HG03442 (cell line): ENCODE results near the gene ALDH3A2.
"Not testable (repeated sequence)": the region's sequence is repeated elsewhere in the genome, so short reads cannot be mapped to it uniquely, and the experiment has no call there.

Source experiments
- ATAC-seq: cut with Tn5 transposase; IDR thresholded peaks from one replicate; pipeline ENCODE4 v1.9.1; 2021; ENCODE audit warnings: mild to moderate bottlenecking, moderate library complexity; ENCODE audit not compliant: unreplicated experiment

ALDH3A2 gene

DNA sequence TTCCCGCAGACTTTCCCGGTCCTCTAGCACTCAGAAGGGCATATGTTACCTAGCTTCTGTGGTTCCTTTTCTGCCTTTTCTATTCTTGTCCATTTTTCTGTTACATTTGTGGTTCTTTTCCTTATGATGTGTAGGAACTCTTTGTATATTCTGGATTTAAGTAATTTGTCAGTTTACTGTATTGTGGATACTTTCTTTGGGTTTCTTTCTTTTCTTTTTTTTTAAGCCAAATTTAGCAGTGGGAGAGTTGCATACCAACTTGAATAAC lies 657 bp downstream of the ALDH3A2 start:
- no peak for ATAC-seq

DNA sequence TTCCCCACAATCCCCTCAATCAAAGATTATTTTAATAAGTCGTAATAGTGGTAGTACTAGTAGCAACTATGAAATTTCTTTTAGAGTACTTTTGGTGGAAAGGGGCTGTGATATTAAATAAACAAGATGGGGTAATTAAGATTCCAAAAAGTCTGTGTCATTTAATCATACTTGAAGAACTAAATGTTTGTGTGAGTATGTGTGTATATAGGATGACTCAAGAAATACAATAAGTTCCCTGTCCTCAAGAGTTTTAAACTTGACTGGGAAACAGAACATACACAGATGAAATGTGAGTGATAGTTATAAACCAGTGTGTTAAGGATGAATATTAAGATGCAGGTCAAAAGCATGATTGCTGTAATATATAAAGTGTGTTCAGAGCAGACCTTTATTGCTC lies 2.3 kb downstream of the ALDH3A2 start:
- ATAC-seq, result no peak

DNA sequence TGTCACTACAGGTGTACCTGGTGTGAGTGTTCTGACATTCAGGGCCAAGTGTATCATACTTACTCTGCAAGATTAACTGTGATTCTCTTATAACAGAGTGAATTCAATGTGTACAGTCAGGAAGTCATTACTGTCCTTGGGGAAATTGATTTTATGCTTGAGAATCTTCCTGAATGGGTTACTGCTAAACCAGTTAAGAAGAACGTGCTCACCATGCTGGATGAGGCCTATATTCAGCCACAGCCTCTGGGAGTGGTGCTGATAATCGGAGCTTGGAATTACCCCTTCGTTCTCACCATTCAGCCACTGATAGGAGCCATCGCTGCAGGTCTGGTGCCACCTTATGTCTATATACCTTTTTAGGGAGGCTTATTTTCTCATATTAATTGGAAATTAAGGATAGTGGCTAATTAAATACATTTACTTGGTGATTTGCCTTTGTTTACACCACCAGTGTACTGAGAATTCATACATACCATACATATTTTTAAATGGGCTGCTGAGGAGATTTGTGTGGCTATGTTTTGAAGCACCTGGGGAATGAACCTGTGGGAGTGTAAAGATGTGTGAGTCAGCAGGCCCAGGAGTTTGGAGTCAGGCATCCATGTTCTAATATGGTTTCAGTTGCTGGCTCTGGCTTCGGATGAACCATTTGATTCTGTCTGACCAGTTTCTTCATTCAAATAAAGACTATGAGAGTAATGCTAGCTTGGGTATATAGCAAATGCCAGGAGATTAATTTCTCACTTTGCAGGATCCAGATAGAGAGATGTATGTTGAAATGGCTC lies 3.1 kb downstream of the ALDH3A2 start:
- ATAC-seq, result no peak

DNA sequence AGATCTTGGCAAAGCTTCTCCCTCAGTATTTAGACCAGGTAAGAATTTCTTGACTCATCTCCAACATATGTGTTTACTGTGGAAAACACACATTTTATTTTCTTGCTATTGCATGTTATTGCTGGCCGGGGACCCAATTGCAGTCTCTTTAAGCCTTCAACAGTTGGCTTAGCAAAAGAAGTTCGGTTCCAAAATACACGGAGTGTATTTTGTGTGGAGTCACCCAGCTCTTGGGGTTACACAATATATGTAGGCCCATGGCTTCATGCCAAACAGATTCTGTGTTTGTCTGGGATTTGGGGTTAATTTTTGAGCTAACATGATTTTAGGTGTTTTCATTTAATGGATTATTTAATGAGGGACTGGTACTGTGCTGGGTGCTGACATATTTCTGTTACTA lies 4.0 kb downstream of the ALDH3A2 start:
- no peak for ATAC-seq

DNA sequence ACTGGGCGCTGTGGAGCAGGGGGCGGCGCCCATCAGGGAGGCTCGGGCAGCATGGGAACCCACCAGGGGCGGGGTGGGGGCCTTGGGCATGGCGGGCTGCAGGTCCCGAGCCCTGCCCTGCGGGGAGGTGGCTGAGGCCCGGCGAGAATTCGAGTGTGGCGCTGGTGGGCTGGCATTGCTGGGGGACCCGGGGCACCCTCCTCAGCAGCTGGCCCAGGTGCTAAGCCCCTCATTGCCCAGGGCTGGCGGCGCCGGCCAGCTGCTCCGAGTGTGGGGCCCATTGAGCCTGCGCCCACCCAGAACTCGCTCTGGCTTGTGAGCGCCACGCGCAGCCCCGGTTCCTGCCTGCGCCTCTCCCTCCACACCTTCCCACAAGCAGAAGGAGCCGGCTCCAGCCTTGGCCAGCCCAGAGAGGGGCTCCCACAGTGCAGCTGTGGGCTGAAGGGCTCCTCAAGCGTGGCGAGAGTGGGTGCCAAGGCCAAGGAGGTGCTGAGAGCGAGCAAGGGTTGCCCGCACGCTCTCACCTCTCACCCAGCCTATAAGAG lies 5.9 kb downstream of the ALDH3A2 start:
- no peak for ATAC-seq

DNA sequence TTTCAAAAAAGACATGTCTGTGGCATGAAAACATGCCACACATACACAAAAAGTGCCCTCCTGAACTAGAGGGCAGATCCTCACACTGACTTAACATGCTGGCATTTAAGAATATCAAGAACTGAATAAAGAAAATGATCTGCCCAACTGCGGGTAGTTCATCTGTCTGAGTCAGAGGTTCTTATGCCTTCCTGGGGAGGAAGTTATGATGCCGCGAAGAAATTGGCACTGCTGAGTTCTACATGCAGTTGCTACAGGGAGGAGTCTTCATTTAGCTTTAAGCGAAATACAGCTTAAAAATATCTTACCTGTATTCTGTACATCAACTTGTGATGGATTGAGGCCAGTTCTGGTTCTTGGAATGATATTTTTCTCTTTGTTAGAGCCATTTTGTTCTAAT lies 6.3 kb downstream of the ALDH3A2 start:
- ATAC-seq, result no peak

DNA sequence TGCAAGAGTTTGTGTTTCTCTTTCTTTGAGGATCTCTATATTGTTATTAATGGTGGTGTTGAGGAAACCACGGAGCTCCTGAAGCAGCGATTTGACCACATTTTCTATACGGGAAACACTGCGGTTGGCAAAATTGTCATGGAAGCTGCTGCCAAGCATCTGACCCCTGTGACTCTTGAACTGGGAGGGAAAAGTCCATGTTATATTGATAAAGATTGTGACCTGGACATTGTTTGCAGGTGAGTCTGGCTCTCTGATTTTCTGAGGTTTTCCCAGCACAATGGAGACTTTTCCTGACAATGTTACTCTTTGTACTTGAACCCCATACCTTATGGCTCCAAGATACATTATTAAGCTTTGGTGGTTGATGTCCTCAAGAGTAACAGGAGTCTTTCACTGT lies 7.8 kb downstream of the ALDH3A2 start:
- ATAC-seq, result no peak

DNA sequence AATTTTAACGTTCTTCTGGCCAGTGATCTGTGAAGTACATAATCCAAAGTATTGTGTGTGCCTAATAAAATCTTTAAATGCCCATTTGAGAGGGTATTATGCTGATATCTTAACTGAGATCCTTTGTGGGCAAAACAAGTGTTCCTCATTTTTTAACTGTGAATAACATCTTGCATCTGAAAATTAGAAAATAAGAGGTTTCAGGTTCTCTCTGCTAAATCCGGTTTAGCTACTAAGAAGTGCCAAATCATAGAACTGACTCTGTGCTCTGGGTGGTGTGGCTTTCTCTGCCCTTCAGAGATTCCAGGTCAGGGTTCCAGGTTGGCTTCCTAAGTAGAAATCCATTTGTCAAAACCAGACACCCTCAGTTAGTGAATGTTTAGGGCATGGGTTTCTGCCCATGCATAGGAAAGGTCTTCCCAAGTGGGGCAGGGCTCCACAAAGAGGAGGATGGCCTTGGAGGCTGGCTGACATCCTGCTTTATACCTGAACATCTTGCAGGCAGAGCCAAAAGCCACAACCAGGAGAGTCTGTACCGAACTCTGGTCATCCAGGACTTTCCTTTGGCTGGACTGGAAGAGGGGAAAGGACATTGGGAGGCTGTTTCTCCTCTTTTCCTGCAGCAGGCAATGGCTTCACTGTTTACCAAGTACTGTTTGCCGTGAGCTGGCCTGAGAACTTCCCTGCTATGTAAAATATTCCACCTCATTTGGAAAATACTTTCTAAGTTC lies 8.5 kb downstream of the ALDH3A2 start:
- no peak for ATAC-seq

DNA sequence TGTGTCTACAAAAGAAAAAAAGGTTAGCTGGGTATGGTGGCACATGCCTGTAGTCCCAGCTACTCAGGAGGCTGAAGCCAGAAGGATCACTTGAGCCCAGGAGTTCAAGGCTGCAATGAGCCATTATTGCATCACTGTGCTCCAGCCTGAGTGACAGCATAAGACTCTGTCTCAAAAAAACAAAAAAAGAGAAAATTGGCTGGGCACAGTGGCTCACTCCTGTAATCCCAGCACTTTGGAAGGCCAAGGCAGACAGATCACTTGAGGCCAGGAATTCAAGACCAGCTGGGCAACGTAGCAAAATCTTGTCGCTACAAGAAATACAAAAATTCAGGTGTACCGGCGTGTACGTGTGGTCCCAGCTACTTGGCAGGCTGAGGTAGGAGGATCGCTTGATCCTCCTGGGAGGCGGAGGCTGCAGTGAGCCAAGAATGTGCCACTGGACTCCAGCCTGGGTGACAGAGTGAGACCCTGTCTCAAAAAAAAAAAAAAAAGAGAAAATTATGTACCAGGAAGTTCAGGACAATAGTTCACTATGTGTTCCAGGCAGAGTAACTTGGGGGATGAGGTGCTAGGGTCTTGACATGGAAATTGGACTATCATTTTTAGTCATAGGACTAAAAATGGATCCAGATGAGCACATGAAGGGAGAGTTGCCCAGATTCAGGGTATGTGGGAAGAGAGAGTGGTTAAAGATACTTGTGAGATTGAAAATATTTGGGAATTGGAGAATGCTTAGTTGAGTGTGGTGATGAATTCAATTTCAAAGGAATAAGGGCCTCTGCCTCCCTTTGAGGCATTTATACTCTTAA lies 11.0 kb downstream of the ALDH3A2 start:
- no peak for ATAC-seq

DNA sequence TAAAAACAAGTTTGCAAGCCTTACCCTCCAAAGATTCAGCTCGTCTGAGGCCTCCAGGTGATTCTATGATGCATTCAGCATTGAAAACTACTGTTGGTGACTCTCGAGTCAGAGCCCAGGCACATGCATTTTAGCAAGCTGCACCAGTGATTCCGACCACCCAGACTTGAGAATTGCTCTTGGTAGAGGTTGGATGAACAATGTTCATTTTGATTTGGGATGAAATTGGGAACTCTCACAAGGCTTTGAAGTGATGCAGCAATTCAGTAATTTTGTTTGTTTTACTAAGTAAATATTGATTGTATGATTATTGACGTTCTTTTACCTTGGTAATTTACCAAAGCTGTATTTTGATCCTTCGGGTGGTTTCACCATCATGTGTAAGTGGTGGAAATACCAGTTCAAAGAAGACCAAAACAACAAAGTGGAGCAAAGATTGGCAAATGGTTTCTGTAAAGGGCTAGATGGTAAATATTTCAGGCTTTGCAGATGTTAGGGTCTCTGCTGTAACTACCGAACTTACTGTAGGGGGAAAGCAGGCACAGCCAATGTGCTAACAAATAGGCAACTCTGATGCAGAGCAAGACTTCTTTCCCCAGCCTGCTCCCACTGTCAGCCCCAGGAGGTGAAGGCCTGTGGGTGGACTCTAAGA lies 11.8 kb downstream of the ALDH3A2 start:
- no peak for ATAC-seq

DNA sequence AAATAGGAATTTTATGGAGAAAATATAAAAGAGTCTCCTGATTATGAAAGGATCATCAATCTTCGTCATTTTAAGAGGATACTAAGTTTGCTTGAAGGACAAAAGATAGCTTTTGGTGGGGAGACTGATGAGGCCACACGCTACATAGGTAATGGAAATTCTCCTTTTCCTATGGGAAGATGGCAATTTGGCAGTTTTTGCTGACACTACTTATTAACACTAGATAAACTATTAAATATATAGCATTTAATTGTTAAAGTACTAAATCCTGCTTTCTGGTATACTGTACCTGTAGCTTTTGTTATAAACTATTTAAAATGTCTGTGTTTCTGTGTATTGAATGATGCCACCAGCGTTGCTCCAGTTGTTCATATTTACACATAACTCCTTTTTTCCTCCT lies 12.6 kb downstream of the ALDH3A2 start:
- ATAC-seq, result no peak

DNA sequence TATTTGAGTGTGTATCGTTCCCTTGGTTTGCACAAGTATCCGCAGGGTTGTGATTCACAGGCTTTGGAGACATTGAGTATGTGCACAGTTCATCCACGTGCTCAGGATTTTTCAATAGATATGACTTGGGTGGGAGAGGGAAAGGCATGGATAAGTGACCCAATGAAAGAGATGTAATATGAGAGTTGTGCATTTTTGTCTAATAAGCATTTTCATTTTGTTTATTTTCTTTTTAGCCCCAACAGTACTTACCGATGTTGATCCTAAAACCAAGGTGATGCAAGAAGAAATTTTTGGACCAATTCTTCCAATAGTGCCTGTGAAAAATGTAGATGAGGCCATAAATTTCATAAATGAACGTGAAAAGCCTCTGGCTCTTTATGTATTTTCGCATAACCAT lies 14.5 kb downstream of the ALDH3A2 start:
- ATAC-seq, result no peak

DNA sequence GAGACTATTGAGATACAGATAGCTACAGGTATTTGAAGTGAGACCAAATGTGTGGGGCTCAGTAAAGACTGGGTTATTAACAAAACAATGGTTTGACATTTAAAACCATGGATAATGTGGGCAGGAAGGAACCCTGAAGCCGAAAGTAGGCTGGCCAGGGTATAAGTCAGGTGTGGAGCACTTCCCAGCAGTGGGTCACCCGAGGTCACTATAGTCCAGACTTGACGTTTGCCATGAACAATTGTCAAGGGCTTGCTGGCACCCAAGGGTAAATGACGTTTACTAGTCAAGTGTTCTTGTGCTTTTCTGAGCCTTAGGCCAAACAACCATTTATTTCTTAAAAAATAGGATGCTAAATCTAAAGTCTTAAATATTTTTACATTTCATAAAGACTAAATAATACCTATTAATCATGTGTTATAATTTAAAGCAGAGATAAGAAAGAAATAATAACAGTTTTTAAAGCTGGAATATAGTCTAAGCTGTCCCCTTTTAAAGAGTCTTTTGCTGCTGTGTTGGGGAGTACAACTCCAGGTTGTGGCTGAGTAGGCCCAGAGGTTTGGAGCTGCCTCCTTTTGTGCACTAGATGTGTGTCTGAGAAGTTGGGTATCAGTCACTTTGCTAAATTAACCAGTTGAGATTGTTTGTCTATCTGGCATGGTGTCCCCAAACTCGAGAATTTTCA lies 15.7 kb downstream of the ALDH3A2 start:
- ATAC-seq, result no peak

DNA sequence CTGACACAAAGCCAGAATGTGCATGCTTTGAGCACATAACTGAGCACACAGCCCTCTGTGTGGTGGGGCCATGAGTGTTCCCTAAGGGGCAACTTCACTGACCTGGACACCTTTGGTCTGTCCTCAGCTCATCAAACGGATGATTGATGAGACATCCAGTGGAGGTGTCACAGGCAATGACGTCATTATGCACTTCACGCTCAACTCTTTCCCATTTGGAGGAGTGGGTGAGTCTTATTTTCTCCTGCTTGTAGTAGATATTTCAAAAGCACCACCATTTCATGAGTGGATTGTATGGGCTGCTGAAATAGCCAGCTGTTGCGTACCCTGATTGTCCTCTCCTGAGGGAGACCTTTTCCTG lies 16.2 kb downstream of the ALDH3A2 start:
- no peak for ATAC-seq

DNA sequence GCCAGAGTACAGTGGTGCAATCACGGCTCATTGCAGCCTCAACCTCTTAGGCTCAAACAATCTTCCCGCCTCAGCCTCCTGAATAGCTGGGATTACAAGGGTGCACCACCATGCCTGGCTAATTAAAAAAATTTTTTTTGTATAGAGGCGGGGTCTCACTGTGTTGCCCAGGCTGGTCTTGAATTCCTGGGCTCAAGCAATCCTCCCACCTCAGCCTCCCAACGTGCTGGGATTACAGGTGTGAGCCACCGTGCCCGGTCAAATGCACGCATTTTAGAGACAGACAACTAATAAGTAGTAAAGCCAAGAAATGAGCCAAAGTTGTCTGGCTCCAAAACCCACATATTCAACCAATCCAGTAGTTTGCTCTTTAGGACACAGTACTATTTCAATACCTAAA lies 21.1 kb downstream of the ALDH3A2 start:
- ATAC-seq, result not testable (repeated sequence)

DNA sequence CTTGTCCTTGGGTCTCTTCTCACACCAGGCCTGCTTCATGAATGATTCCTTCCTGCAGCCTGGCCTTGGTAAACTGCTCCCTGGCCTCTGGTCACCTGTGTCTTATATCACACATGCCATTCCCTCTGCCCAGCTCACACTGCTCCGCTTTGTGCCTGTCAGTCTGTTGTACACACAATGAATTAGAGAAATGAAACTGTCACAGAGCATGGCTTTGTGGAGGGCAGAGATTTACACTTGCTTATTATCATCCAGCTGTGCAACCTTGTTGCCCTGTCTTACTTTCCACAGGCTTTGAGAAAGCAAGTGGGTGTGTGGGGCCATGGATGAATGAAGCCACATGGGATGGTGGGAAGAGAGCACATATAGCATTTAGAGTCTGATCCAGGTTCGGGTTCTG lies 22.4 kb downstream of the ALDH3A2 start:
- no peak for ATAC-seq

DNA sequence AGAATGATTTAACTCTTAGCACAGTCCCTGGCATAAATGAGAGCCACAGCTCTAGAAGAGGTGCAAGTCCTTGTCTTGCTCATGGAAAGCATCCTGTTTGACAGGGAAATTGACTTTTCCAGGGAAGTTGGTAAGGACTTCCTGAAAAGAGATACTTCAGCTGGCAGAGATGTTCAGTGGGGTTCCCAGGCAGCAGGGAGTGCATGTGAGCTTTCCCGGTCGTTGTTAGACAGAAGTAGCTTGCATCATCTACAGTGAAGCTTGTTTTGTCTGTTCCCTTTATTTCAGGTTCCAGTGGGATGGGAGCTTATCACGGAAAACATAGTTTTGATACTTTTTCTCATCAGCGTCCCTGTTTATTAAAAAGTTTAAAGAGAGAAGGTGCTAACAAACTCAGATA lies 22.9 kb downstream of the ALDH3A2 start:
- no peak for ATAC-seq

DNA sequence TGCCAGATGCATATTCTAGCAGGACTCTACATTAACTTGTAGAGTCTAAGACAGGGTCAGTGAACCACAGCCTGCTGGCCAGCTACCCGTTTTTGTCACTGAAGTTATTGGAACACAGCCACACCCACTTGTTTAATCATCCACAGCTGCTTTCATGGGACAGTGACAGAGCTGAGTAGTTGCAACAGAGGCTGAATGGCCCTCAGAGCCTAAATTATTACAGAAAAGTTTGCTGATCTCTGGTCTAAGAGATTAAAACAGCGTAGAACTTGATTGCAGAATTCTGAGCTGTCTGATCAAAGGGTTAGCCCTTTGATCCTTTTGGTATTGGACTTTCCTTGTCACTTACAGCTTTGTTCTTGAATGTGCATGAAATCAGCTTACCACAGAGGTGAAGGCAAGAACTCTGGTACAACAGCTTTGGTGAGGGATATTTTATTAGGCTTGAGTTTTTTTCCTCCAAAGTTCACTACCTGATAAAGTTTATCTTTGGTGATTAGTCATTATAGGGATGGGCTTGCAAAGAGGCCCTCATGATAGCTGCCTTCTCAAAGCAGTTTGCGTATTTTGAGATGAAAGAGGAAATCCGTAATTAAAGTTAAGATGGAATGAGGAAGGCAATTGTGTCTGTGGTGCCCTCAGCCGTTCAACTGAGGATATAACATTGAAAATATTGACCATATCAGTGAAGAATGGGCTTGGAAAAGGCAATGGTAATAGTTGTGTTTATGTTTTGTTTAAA lies 23.6 kb downstream of the ALDH3A2 start:
- no peak for ATAC-seq

DNA sequence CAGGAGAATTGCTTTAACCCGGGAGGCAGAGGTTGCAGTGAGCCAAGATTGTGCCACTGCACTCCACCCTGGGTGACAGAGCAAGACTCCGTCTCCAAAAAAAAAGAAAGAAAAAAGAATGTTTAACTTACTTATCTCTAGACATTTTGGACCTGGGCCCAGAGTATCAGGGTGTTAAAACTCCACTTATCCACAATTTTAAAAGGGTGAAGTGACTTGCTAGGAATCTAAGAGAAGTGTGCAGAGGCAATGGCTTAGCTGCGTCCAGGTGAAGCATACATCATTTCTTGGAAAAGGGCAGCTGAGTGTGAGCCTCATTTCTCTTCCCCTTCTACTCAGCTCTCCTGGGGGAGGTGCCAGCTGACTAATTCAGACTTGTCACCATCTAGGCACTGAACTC lies 25.1 kb downstream of the ALDH3A2 start:
- ATAC-seq, result no peak

DNA sequence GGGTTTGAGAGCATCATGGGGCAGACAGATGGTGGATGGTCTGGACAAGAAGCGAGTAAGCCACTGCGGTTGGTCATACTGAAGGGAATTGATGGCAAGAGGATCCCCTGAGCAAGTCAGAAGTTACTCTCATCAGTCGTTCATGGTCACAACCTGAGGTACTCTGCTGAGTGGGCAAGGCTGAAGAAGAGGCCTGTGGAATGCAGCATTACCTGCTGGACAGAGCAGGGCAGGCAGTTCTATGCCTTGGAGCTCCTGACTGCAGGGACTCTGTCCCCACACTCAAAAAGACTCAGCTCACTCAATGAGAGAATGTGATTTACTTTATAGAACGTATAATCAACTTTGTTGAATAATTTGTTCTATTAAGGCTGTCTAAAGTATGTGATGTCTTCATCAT lies 28.3 kb downstream of the ALDH3A2 start:
- ATAC-seq, result no peak
